ENCODE data around the gene RBM12. TPM values are rescaled to one million over a fixed set of nuclear protein-coding genes. Genes with fewer than 3 reads are reported as not detected.

Gene RBM12
- total and polyA plus RNA-seq, 8 donors, result 6.2 to 46.7 (median 23.9) TPM

DNA sequence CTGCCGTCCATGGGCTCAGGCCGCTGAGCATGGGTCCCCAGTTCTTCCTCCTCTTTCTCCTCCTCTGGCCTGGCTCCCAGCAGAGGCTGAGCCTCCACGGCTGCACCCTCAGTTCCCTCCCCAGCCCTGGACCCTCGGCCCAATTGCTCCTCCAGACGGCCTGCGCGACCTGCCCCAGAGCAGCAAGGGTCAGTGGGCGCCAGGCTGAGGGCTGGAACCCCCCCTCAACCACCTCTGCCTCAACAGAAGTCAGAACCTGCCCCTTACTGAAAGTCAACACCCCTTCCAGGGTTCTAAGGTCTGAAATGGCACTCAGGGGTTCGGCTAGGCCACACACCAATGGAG, 65.0 kb downstream of the RBM12 start:
- FAIRE-seq (no peak), DNase-seq (peak in 1 of 6 donors; percentile 38)

More for the DNA sequence above, 65.0 kb downstream of the RBM12 start:
- intact Hi-C loops (cut with DNase I), result no loop called here
- no peak for ATAC-seq
- Histone ChIP-seq H3K4me1 (peaks cover 0 to 13% (median 8%) of the 10 kb centered on the region in 3 donors), H3K27ac (no peak overlapping the region), H3K27me3 (no peaks in the 10 kb centered on the region), H3K4me3 (no peak overlapping the region), H3K9me3 (no peaks in the 10 kb centered on the region), H3K36me3 (no peaks in the 10 kb centered on the region)
- TF ChIP-seq, protein P1, sequence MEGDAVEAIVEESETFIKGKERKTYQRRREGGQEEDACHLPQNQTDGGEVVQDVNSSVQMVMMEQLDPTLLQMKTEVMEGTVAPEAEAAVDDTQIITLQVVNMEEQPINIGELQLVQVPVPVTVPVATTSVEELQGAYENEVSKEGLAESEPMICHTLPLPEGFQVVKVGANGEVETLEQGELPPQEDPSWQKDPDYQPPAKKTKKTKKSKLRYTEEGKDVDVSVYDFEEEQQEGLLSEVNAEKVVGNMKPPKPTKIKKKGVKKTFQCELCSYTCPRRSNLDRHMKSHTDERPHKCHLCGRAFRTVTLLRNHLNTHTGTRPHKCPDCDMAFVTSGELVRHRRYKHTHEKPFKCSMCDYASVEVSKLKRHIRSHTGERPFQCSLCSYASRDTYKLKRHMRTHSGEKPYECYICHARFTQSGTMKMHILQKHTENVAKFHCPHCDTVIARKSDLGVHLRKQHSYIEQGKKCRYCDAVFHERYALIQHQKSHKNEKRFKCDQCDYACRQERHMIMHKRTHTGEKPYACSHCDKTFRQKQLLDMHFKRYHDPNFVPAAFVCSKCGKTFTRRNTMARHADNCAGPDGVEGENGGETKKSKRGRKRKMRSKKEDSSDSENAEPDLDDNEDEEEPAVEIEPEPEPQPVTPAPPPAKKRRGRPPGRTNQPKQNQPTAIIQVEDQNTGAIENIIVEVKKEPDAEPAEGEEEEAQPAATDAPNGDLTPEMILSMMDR (IDR thresholded peaks at IDR 0.05), result no peak
- WGBS, 2 donors, result 89 to 92% methylated on average over 9 of the region's 9 CpGs

Other genes starting within 250 kb of the RBM12 start
- not detected for gene GDF5, start 226.7 kb downstream of the RBM12 start, total RNA-seq
- under 1 TPM in 1 of 2 donors, not detected in 1; 0.05 TPM for gene GDF5, start 226.7 kb downstream of the RBM12 start, polyA plus RNA-seq
- gene CEP250, start 209.3 kb downstream of the RBM12 start, total RNA-seq, result 10 to 100 TPM in 3 of 6 donors, 1 to 10 TPM in 3; 4.5 to 16.0 (median 10.0) TPM
- 10 to 100 TPM in 1 of 2 donors, 1 to 10 TPM in 1; 7.2 to 16.2 TPM for gene CEP250, start 209.3 kb downstream of the RBM12 start, polyA plus RNA-seq
- gene C20orf173, start 135.2 kb downstream of the RBM12 start, total RNA-seq, result not detected
- gene C20orf173, start 135.2 kb downstream of the RBM12 start, polyA plus RNA-seq, result not detected
- gene ERGIC3, start 122.8 kb downstream of the RBM12 start, total RNA-seq, result 100 to 1,000 TPM; 112 to 167 (median 124) TPM
- 100 to 1,000 TPM; 160 to 168 TPM for gene ERGIC3, start 122.8 kb downstream of the RBM12 start, polyA plus RNA-seq
- gene SPAG4, start 49.1 kb downstream of the RBM12 start, total RNA-seq, result 10 to 100 TPM; 32.7 to 65.9 (median 38.2) TPM
- 10 to 100 TPM; 32.2 to 51.3 TPM for gene SPAG4, start 49.1 kb downstream of the RBM12 start, polyA plus RNA-seq
- 100 to 1,000 TPM in 1 of 6 donors, 10 to 100 TPM in 5; 59.7 to 100 (median 70.6) TPM for gene CPNE1, start within 50 bp of the RBM12 start, total RNA-seq
- gene CPNE1, start within 50 bp of the RBM12 start, polyA plus RNA-seq, result 100 to 1,000 TPM; 131 to 138 TPM
- 10 to 100 TPM; 11.0 to 19.5 (median 12.8) TPM for gene NFS1, start 34.5 kb upstream of the RBM12 start, total RNA-seq
- gene NFS1, start 34.5 kb upstream of the RBM12 start, polyA plus RNA-seq, result 10 to 100 TPM; 23.8 to 34.8 TPM
- 10 to 100 TPM; 38.6 to 65.1 (median 62.0) TPM for gene ROMO1, start 34.5 kb upstream of the RBM12 start, total RNA-seq
- gene ROMO1, start 34.5 kb upstream of the RBM12 start, polyA plus RNA-seq, result 100 to 1,000 TPM; 275 to 310 TPM
- gene RBM39, start 77.4 kb upstream of the RBM12 start, total RNA-seq, result 100 to 1,000 TPM in 4 of 6 donors, 10 to 100 TPM in 2; 98.7 to 200 (median 127) TPM
- gene RBM39, start 77.4 kb upstream of the RBM12 start, polyA plus RNA-seq, result 100 to 1,000 TPM; 255 to 426 TPM
- 10 to 100 TPM; 11.1 to 20.3 (median 12.1) TPM for gene PHF20, start 107.1 kb upstream of the RBM12 start, total RNA-seq
- 10 to 100 TPM in 1 of 2 donors, 1 to 10 TPM in 1; 9.4 to 11.9 TPM for gene PHF20, start 107.1 kb upstream of the RBM12 start, polyA plus RNA-seq

All from pancreas (tissue), 10 donors.